ENCODE measurements around the gene CDC42BPB.

- TF ChIP-seq CTCF (IDR thresholded peaks at IDR 0.05) (no peak), POLR2A (IDR thresholded peaks at IDR 0.05) (no peak)
These were observed 37.9 kb upstream of the CDC42BPB start for GRCh38 chr14:103095210-103095778.
